Neural cell (in vitro differentiated cells): ENCODE data around the gene PEX3. TPM values are rescaled to one million over a fixed set of nuclear protein-coding genes. Genes with fewer than 3 reads are reported as not detected.

Source experiments
- H2AFZ ChIP-seq: fragments of 200-600, 300-800 bp; sonication (generic), shearing (Covaris generic); 2 replicates; pipeline ENCODE4 v1.6.0; 2014; ENCODE audit warnings: low read depth, mild to moderate bottlenecking, antibody characterized with exemption, low read length, moderate library complexity
- H3F3A ChIP-seq: fragments of 200-600 bp; shearing (Covaris generic); 2 replicates; pipeline ENCODE4 v1.6.1; 2016; ENCODE audit warnings: mild to moderate bottlenecking, moderate library complexity, mixed read lengths, antibody characterized with exemption, low read length; ENCODE audit not compliant: insufficient read depth, poor library complexity, severe bottlenecking
- H3K27ac ChIP-seq: fragments of 200-600, 300-800 bp; sonication (generic), shearing (Covaris generic); 2 replicates; pipeline ENCODE4 v1.5.1; 2014; ENCODE audit warnings: mild to moderate bottlenecking, low read length, moderate library complexity
- H3K27me3 ChIP-seq: fragments of 300-800, 200-600 bp; sonication (generic), shearing (Covaris generic); 2 replicates; pipeline ENCODE4 v1.6.0; 2014; ENCODE audit warnings: mild to moderate bottlenecking, low read depth, low read length, moderate library complexity; ENCODE audit not compliant: insufficient read depth
- H3K36me3 ChIP-seq: fragments of 300-800, 200-600 bp; sonication (generic), shearing (Covaris generic); 2 replicates; pipeline ENCODE4 v1.5.1; 2014; ENCODE audit warnings: mild to moderate bottlenecking, antibody characterized with exemption, low read length, moderate library complexity; ENCODE audit not compliant: insufficient read depth
- H3K4me2 ChIP-seq: fragments of 300-800, 200-600 bp; sonication (generic), shearing (Covaris generic); 2 replicates; pipeline ENCODE4 v1.6.0; 2014; ENCODE audit warnings: mild to moderate bottlenecking, low read length
- H3K4me3 ChIP-seq: fragments of 300-800, 200-600 bp; sonication (generic), shearing (Covaris generic); 2 replicates; pipeline ENCODE4 v1.5.1; 2014; ENCODE audit warnings: mild to moderate bottlenecking, low read length, moderate library complexity
- H3K79me2 ChIP-seq: fragments of 200-600 bp; shearing (Covaris generic); replicated peaks from 2 replicates; pipeline ENCODE4 v1.6.0; 2014; ENCODE audit warnings: mild to moderate bottlenecking, low read length, moderate library complexity; ENCODE audit not compliant: insufficient read depth
- H3K9ac ChIP-seq: fragments of 300-800, 200-600 bp; sonication (generic), shearing (Covaris generic); 2 replicates; pipeline ENCODE4 v1.6.1; 2016; ENCODE audit warnings: mild to moderate bottlenecking, low read length, mixed read lengths
- H3K9me2 ChIP-seq: fragments of 200-600 bp; shearing (Covaris generic); 2 replicates; pipeline ENCODE4 v1.6.1; 2016; ENCODE audit warnings: mild to moderate bottlenecking, low read length, mixed read lengths; ENCODE audit not compliant: insufficient read depth
- H3K9me3 ChIP-seq: fragments of 200-600, 300-800 bp; sonication (generic), shearing (Covaris generic); 2 replicates; pipeline ENCODE4 v1.6.1; 2016; ENCODE audit warnings: mild to moderate bottlenecking, mixed run types, low read length, moderate library complexity, mixed read lengths
- H4K20me1 ChIP-seq: fragments of 200-600 bp; shearing (Covaris generic); 2 replicates; pipeline ENCODE4 v1.6.1; 2016; ENCODE audit warnings: mild to moderate bottlenecking, mixed run types; ENCODE audit not compliant: insufficient read depth
- CTCF ChIP-seq: fragments of 450-650 bp; IDR thresholded peaks from 2 replicates; pipeline ENCODE4 v1.5.1; 2014; ENCODE audit warnings: antibody characterized with exemption, mild to moderate bottlenecking, moderate library complexity; ENCODE audit not compliant: poor library complexity, severe bottlenecking
- EP300 ChIP-seq: fragments of 450-650 bp; conservative IDR thresholded peaks from 2 replicates; pipeline ENCODE4 v1.6.1; 2014; ENCODE audit warnings: antibody characterized with exemption, mild to moderate bottlenecking, moderate library complexity; ENCODE audit not compliant: poor library complexity, severe bottlenecking
- EZH2 ChIP-seq: fragments of 200-600, 300-800 bp; shearing (Covaris generic), sonication (generic); IDR thresholded peaks from 2 replicates; pipeline ENCODE4 v1.6.1; 2014; ENCODE audit warnings: antibody characterized with exemption, low read length, borderline replicate concordance, mild to moderate bottlenecking; ENCODE audit not compliant: insufficient read depth, poor library complexity, severe bottlenecking
- MXI1 ChIP-seq: fragments of 450-650 bp; conservative IDR thresholded peaks from 2 replicates; pipeline ENCODE4 v1.6.1; 2014; ENCODE audit warnings: antibody characterized with exemption, mild to moderate bottlenecking; ENCODE audit not compliant: poor library complexity, severe bottlenecking
- POLR2AphosphoS5 ChIP-seq: IDR thresholded peaks from 2 replicates; pipeline ENCODE4 v1.6.1; 2012
- RAD21 ChIP-seq: fragments of 450-650 bp; conservative IDR thresholded peaks from 2 replicates; pipeline ENCODE4 v1.6.1; 2014; ENCODE audit warnings: antibody characterized with exemption, mild to moderate bottlenecking, moderate library complexity
- REST ChIP-seq: IDR thresholded peaks from 2 replicates; pipeline ENCODE4 v1.6.1; 2012; ENCODE audit warnings: borderline replicate concordance
- SMC3 ChIP-seq: fragments of 450-650 bp; conservative IDR thresholded peaks from 2 replicates; pipeline ENCODE4 v1.6.1; 2014; ENCODE audit warnings: antibody characterized with exemption, mild to moderate bottlenecking, moderate library complexity; ENCODE audit not compliant: poor library complexity
- TAF1 ChIP-seq: IDR thresholded peaks from 2 replicates; pipeline ENCODE4 v1.6.1; 2012; ENCODE audit warnings: low read depth
- polyA plus RNA-seq: library from polyadenylated mRNA; depleted of rRNA; stranded (reverse); fragments of >200 nt; gene quantifications from 2 replicates; pipeline ENCODE4 v1.2.3, GENCODE V29; 2014

The PEX3 gene
- polyA plus RNA-seq, 1 donor from 2014 or later = 37.9 TPM

GRCh38 chr6:143441680-143442545, 8.7 kb upstream of the PEX3 start:
- H3K27ac ChIP-seq = no peak overlapping the region

More at GRCh38 chr6:143441680-143442545, 8.7 kb upstream of the PEX3 start:
- Histone ChIP-seq H3K9me2 (no peaks in the 10 kb centered on the region), H3K4me2 (no peak overlapping the region), H3K4me3 (no peak overlapping the region), H2AFZ (no peak overlapping the region), H4K20me1 (no peaks in the 10 kb centered on the region), H3K79me2 (no peaks in the 10 kb centered on the region), H3K27me3 (no peaks in the 10 kb centered on the region), H3K9me3 (no peaks in the 10 kb centered on the region), H3K9ac (no peak overlapping the region), H3F3A (no peaks in the 10 kb centered on the region), H3K36me3 (no peaks in the 10 kb centered on the region)
- TF ChIP-seq POLR2AphosphoS5 (no peak), SMC3 (no peak), TAF1 (no peak), EP300 (no peak), EZH2 (no peak), CTCF (no peak), REST (no peak), RAD21 (no peak), MXI1 (no peak)
